Skeletal muscle cell (primary cell): ENCODE measurements around the gene ATP6V0D1.

Source experiments
- DNase-seq: peaks from one replicate; pipeline ENCODE4 v3.0.0-alpha.2; 2010; ENCODE audit warnings: low read depth
- H3K4me3 ChIP-seq: 2 replicates; pipeline ENCODE4 v1.5.1; 2011; ENCODE audit warnings: low read depth, mild to moderate bottlenecking, control low read depth, low read length, moderate library complexity

ATP6V0D1 gene

DNA sequence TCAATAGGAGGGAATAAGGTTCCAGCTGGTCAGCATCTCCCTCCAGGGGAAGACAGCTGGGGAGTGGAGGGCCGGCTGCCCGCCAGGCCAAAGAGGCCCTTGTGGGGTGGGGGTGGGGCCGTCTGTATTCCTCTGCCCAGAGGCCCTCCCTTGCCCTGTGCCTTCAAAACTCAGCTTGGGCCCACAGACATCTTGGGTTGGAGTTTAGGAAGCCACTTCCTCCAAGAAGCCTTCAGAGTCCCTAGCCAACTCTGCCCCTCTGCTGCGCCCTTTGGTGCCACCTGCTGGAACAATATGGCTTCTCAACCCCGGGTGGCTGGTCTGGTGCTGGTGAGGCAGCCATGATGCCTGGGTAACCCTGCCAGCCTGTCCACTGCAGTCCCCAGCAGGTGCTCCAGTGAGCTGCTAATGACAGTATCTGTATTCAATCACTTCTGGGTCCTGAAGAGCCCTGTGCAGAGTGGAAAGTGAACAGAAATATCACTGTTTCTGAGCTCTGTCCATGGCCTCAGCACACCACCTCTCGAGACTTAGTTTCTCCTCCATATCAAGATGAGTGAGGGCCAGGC lies 33.4 kb downstream of the ATP6V0D1 start:
- no peak overlapping the region for H3K4me3 ChIP-seq
- DNase-seq = no peak

- no peak for DNase-seq
- no peak overlapping the region for H3K4me3 ChIP-seq
Measured at GRCh38 chr16:67446968-67447507, 33.9 kb downstream of the ATP6V0D1 start.

DNA sequence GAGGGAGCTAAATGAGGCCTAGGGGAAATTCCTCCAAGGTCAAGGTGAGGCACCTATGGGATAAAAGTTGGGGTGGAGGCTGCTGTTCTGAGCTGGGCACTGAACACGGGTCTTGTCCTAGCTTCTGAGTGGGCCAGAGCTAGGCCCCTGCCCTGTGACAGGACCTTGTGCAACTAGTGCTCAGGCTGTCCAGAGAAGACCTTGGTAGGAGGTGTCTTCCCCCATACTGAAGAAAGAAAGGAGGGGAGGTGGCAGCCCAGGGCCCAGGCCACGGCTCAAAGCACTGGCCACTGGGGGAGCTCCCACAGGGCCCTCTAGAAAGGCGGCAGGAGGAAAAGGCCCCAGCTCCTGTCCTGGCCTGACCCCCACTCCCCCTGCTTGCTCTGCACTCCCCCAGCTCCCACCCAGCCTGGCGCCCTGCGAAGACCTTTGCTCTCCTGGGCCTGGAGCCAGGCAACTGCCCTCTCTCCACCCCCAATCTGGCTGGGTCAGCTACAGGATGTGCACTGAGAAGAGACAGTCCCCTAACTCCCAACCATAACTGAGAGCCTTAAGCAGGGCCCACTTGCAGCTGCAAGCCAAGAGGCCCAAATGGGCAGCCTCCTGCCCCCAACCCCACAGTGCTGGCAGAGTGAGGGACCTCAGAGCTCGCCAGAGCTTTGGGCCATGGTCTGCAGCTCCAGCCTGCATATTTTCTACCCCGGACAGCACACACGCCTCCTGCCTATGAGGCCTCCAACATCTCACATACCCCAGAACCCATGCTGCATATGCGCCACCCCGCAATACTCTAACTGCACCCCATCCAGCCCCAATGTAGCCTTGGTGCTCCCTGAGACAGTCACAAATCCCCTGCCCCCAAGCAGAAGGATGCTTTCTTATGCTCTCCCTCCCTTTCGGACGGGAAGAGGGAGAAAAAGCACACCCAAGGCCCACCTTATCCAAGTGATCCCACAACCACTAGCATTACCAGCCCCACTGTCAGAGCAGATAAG lies 34.7 kb downstream of the ATP6V0D1 start:
- no peak overlapping the region for H3K4me3 ChIP-seq
- no peak for DNase-seq

- no peak for DNase-seq
- H3K4me3 ChIP-seq = no peak overlapping the region
Measured at GRCh38 chr16:67445441-67445912, 35.5 kb downstream of the ATP6V0D1 start.

GRCh38 chr16:67445126-67445426 lies 35.9 kb downstream of the ATP6V0D1 start:
- no peak overlapping the region for H3K4me3 ChIP-seq
- DNase-seq = no peak

DNA sequence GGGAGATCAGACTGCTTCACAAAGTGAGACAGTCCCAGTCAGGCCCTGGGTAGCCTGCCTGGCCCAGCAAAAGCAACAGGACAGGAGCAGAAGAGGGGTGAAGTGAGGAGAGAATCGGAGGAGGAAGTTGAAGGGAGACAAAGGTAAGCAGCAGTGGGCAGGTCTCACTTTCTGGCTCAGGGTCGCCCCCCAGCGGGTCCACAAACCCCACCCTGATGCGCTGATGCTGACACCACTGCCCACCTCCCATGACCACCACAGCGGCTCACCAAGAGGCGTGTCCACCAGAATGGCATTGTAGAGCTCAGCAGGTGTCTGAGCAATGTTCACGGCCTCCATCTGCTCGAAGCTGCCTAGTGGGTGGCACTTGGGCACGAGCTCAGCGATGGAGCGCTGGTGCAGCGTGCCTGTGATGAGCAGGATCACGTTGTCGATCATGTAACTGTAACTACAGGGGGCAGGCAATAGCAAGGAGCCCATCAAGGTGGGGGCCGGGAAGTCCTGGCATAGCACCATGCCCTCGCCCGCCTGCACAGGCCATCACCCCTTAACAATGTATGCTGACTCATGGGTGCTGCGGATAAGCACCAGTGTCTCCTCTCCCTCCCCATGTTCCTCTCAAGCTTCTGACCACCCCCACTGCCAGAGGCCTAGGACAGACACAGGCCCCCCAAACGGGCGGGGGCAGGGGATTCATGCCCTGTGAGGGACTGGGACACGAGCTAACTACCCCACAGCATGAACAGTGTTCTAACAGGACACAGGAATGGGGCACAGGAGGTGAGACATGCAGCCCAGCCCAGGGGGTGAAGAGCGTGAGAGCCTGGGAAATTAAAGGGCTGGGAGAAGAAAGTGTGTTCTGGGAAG lies 36.5 kb downstream of the ATP6V0D1 start:
- no peak for DNase-seq
- H3K4me3 ChIP-seq = no peak overlapping the region

GRCh38 chr16:67443265-67443664 lies 37.7 kb downstream of the ATP6V0D1 start:
- DNase-seq = no peak

DNA sequence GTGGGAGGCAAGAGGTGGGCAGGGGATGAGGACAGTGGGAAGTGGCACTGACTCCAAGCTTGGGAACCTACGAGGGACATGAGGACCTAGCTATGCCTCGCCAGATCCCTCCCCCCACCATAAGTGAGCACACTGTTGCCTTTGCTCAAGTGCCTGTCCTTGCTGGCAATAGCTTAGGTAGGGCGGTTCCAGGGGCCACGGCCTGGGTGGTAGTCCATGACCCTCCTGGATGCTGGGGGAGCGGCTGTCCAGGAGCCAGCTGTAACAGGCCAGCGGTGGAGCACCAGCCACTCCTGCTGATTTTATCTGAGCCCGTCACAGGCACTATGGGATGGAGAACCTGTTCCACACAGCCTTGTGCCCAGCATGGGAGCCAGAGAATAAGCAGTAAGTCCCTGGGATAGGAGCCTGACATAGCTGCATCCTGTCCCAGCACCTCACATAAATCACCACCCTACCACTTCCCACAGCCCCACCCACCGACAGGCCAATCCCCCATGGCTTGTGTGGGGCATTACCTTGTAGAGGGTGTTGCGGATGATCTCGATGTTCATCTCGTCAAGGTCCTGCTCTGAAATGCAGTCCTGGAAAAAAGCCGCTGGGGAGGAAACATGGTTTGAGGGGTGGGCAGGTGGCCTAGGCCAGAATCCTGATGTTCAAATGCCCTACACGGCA lies 38.2 kb downstream of the ATP6V0D1 start:
- H3K4me3 ChIP-seq = no peak overlapping the region
- no peak for DNase-seq

More at GRCh38 chr16:67443265-67443664, 37.7 kb downstream of the ATP6V0D1 start:
- H3K4me3 ChIP-seq = no peak overlapping the region

DNA sequence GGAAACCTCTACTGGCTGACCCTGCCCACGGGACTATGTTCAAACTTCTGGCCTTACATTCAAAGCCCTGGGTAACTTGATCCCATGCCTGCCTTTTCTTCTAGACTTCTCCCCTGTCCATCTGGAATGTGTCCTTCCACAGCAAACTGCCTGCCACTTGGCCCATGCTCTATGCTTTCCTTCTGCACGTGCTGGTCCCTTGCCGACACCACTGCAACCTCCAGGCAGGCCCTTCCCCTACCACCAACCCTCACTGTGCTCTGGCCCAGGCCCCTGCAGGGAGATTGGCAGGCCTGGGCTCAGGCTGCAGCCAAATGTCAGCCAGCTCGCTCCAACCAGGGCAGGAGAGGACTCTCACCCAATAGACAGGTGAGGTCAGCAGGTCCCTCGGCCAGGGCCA lies 39.0 kb downstream of the ATP6V0D1 start:
- no peak overlapping the region for H3K4me3 ChIP-seq
- DNase-seq = no peak

- DNase-seq = no peak
- no peak overlapping the region for H3K4me3 ChIP-seq
Measured at GRCh38 chr16:67441271-67441753, 39.6 kb downstream of the ATP6V0D1 start.

DNA sequence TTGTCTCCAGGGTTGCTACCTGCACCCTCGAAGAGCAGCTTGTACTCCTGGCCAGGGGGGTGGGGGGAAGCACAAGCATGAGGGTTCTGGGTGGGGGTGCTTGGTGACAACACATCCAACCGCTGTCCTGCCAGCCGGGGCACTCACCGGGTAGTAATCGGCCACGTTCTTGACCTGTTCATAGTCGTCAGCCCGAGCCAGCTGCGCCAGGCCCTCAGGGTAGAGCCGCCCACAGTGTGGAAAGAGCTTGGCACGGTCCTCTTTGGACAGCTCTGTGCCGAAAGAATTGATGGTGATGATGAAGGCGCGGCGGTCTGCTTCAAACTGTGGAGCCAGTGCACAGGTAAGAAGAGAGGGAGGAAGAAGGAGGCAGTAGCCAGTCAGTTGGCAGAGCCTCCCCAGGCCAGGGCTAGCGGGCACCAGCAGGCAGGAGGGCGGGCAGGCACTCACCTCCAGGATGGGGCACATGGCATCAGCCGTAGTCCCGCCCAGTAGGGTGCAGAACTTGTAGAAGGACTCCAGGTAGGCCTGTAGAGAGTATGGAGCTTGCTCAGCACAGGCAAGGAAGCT lies 42.0 kb downstream of the ATP6V0D1 start:
- no peak for DNase-seq
- H3K4me3 ChIP-seq = no peak overlapping the region

DNA sequence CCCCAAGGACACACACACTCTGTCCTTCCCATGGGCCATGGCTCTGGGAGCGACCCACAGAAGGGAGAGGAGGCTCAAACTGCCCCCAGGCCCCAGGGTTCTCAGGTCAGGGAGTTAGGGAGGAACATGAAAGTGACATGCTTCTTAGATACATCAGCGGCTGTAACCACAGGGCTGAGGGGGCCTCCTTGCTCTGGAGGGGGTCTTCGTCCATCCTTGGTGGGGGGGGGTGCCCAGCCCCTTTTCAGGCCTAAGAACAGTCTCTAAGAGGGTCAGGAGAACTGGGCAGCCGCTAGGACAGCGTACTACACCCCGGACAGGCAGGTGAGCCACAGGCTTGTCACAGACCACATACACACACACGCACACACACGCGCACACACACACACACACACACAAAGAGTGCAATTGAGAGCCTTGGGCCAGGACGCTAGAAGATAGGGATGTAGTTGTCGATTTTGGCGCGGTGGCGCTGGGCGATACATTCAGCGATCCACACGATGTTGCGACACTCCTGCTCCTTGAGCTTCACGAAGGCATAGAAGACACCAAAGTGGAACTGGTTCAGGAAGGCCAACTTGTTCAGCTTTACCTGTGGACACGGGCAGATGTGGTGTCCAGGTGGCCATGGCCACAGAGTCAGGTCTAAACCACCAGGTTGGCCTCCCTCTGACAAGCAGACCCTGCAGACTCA lies 42.7 kb downstream of the ATP6V0D1 start:
- DNase-seq = no peak
- H3K4me3 ChIP-seq = no peak overlapping the region

- DNase-seq = no peak
- H3K4me3 ChIP-seq = no peak overlapping the region
Measured at GRCh38 chr16:67437513-67437912, 43.4 kb downstream of the ATP6V0D1 start.

DNA sequence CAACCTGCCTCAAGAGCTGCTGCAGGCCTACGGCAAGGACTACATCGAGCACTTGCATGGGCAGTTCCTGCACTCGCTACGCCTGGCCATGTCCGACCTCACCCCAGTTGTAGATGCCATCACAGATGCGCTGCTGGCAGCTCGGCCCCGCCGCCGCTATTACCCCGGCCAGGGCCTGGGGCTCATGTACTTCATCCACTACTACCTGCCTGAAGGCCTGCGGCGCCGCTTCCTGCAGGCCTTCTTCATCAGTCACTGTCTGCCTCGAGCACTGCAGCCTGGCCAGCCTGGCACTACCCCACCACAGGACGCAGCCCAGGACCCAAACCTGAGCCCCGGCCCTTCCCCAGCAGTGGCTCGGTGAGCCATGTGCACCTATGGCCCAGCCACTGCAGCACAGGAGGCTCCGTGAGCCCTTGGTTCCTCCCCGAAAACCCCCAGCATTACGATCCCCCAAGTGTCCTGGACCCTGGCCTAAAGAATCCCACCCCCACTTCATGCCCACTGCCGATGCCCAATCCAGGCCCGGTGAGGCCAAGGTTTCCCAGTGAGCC lies 44.2 kb downstream of the ATP6V0D1 start:
- H3K4me3 ChIP-seq = no peak overlapping the region
- no peak for DNase-seq

DNA sequence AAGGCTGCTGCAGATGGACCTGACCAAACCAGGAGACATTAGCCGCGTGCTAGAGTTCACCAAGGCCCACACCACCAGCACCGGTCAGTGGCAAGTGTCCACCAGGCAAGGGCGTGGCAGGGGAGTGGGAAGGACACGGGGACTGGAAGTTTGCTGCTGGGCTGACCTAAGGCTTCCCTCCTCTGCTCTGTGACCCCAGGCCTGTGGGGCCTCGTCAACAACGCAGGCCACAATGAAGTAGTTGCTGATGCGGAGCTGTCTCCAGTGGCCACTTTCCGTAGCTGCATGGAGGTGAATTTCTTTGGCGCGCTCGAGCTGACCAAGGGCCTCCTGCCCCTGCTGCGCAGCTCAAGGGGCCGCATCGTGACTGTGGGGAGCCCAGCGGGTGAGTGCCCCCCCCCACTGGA lies 45.2 kb downstream of the ATP6V0D1 start:
- H3K4me3 ChIP-seq = no peak overlapping the region

GRCh38 chr16:67433131-67433719 lies 47.7 kb downstream of the ATP6V0D1 start:
- no peak for DNase-seq
- H3K4me3 ChIP-seq = no peak overlapping the region

More for the DNA sequence above, 45.2 kb downstream of the ATP6V0D1 start:
- no peak for DNase-seq

- DNase-seq = no peak
- no peak overlapping the region for H3K4me3 ChIP-seq
Measured at GRCh38 chr16:67432506-67432890, 48.5 kb downstream of the ATP6V0D1 start.
